ENCODE data around the gene WDR45B. TPM values are rescaled to one million over a fixed set of nuclear protein-coding genes. Genes with fewer than 3 reads are reported as not detected.

WDR45B gene
- polyA plus RNA-seq, 1 donor from 2014 or later = 131 TPM

DNA sequence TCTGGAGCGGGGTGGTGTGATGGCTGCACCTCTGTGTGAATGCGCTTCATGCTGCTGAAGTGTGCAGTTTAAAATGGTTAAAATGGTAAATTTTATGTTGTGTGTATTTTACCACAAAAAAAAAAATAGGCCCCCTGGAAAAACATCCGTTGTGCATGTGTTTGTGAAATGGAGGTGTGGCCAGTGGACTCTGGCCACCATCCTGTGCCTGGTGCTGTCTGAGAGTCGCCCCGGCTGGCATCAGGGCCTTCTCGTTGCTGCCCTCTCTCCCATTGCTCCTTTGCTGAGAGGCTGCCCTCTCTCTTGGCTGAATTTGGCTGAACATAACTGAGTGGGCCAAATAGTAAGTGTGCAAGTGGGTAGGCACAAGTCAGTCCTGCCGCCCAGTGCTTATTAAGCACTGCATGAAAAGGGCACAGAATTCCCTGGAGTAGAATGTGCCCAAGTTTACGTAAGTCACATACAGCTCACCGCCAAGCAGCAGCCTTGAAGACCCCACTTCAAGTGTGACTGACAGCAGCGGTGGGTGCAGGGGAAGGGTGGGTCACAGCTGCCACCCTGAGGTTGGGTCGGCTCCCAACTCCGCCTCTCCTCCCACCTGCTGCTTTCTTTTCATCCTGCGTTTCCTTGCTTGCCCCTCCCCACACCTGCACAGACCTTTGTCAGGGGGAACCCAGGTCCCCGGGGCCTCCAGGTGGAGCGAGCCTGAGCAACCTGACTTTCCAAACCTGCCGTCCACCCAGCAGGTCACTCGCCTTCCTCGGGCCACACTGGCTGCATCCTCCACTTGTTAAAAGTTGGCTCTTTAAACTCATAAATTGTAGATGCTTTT is 81.9 kb downstream of the WDR45B start:
- Histone ChIP-seq H3K9ac (ENCODE audit: low read length) (no peak overlapping the region), H3K4me2 (ENCODE audit: low read length) (no peak overlapping the region), H3K27me3 (ENCODE audit: insufficient read depth, low read depth, low read length) (no peaks in the 10 kb centered on the region), H4K20me1 (ENCODE audit: insufficient read depth) (no peaks in the 10 kb centered on the region), H2AFZ (ENCODE audit: low read depth, low read length) (no peak overlapping the region), H3K9me3 (ENCODE audit: low read length) (no peaks in the 10 kb centered on the region), H3K9me2 (ENCODE audit: insufficient read depth, low read length) (no peaks in the 10 kb centered on the region), H3F3A (ENCODE audit: insufficient read depth, low read length, poor library complexity, severe bottlenecking) (no peaks in the 10 kb centered on the region), H3K79me2 (replicated peaks; ENCODE audit: insufficient read depth, low read length) (peaks cover 17% of the 10 kb centered on the region), H3K4me3 (ENCODE audit: low read length) (no peak overlapping the region), H3K36me3 (ENCODE audit: insufficient read depth, low read length) (no peaks in the 10 kb centered on the region), H3K27ac (ENCODE audit: low read length) (no peak overlapping the region)
- TF ChIP-seq TAF1 (IDR thresholded peaks at IDR 0.05; ENCODE audit: low read depth) (no peak), SMC3 (conservative IDR thresholded peaks at IDR 0.05; ENCODE audit: poor library complexity) (no peak), MXI1 (conservative IDR thresholded peaks at IDR 0.05; ENCODE audit: poor library complexity, severe bottlenecking) (no peak), EP300 (conservative IDR thresholded peaks at IDR 0.05; ENCODE audit: poor library complexity, severe bottlenecking) (no peak), EZH2 (IDR thresholded peaks at IDR 0.05; ENCODE audit: borderline replicate concordance, insufficient read depth, low read length, poor library complexity, severe bottlenecking) (no peak)
- TF ChIP-seq, protein P1, sequence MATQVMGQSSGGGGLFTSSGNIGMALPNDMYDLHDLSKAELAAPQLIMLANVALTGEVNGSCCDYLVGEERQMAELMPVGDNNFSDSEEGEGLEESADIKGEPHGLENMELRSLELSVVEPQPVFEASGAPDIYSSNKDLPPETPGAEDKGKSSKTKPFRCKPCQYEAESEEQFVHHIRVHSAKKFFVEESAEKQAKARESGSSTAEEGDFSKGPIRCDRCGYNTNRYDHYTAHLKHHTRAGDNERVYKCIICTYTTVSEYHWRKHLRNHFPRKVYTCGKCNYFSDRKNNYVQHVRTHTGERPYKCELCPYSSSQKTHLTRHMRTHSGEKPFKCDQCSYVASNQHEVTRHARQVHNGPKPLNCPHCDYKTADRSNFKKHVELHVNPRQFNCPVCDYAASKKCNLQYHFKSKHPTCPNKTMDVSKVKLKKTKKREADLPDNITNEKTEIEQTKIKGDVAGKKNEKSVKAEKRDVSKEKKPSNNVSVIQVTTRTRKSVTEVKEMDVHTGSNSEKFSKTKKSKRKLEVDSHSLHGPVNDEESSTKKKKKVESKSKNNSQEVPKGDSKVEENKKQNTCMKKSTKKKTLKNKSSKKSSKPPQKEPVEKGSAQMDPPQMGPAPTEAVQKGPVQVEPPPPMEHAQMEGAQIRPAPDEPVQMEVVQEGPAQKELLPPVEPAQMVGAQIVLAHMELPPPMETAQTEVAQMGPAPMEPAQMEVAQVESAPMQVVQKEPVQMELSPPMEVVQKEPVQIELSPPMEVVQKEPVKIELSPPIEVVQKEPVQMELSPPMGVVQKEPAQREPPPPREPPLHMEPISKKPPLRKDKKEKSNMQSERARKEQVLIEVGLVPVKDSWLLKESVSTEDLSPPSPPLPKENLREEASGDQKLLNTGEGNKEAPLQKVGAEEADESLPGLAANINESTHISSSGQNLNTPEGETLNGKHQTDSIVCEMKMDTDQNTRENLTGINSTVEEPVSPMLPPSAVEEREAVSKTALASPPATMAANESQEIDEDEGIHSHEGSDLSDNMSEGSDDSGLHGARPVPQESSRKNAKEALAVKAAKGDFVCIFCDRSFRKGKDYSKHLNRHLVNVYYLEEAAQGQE (IDR thresholded peaks at IDR 0.05; ENCODE audit: borderline replicate concordance) = no peak
- TF ChIP-seq, protein P2, sequence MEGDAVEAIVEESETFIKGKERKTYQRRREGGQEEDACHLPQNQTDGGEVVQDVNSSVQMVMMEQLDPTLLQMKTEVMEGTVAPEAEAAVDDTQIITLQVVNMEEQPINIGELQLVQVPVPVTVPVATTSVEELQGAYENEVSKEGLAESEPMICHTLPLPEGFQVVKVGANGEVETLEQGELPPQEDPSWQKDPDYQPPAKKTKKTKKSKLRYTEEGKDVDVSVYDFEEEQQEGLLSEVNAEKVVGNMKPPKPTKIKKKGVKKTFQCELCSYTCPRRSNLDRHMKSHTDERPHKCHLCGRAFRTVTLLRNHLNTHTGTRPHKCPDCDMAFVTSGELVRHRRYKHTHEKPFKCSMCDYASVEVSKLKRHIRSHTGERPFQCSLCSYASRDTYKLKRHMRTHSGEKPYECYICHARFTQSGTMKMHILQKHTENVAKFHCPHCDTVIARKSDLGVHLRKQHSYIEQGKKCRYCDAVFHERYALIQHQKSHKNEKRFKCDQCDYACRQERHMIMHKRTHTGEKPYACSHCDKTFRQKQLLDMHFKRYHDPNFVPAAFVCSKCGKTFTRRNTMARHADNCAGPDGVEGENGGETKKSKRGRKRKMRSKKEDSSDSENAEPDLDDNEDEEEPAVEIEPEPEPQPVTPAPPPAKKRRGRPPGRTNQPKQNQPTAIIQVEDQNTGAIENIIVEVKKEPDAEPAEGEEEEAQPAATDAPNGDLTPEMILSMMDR (IDR thresholded peaks at IDR 0.05; ENCODE audit: poor library complexity, severe bottlenecking) = no peak

DNA sequence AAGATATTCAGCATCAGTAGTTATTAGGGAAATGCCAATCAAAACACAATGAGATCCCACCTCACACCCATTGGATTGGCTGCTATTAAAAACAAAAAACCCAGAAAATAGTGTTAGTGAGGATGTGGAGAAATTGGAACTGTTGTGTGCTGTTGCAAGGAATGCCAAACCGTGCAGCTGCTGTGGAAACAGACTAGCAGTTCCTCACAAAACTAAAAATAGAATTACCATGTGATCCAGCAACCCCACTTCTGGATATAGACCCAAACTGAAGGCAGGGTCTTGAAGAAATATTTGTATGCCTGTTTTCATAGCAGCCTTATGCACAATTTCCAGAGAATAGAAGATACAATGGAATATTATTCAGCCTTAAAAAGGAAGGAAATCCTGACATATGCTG is 82.7 kb downstream of the WDR45B start:
- Histone ChIP-seq H3K4me3 (ENCODE audit: low read length) (no peak overlapping the region), H3F3A (ENCODE audit: insufficient read depth, low read length, poor library complexity, severe bottlenecking) (no peaks in the 10 kb centered on the region), H3K36me3 (ENCODE audit: insufficient read depth, low read length) (no peaks in the 10 kb centered on the region), H2AFZ (ENCODE audit: low read depth, low read length) (no peak overlapping the region), H3K9ac (ENCODE audit: low read length) (no peak overlapping the region), H3K9me3 (ENCODE audit: low read length) (no peaks in the 10 kb centered on the region), H4K20me1 (ENCODE audit: insufficient read depth) (no peaks in the 10 kb centered on the region), H3K79me2 (replicated peaks; ENCODE audit: insufficient read depth, low read length) (peaks cover 25% of the 10 kb centered on the region), H3K4me2 (ENCODE audit: low read length) (no peak overlapping the region), H3K27me3 (ENCODE audit: insufficient read depth, low read depth, low read length) (no peaks in the 10 kb centered on the region), H3K27ac (ENCODE audit: low read length) (no peak overlapping the region), H3K9me2 (ENCODE audit: insufficient read depth, low read length) (no peaks in the 10 kb centered on the region)
- TF ChIP-seq EP300 (conservative IDR thresholded peaks at IDR 0.05; ENCODE audit: poor library complexity, severe bottlenecking) (no peak), RAD21 (conservative IDR thresholded peaks at IDR 0.05) (no peak), EZH2 (IDR thresholded peaks at IDR 0.05; ENCODE audit: borderline replicate concordance, insufficient read depth, low read length, poor library complexity, severe bottlenecking) (no peak), SMC3 (conservative IDR thresholded peaks at IDR 0.05; ENCODE audit: poor library complexity) (no peak), TAF1 (IDR thresholded peaks at IDR 0.05; ENCODE audit: low read depth) (no peak), MXI1 (conservative IDR thresholded peaks at IDR 0.05; ENCODE audit: poor library complexity, severe bottlenecking) (no peak)
- TF ChIP-seq, protein P1 (IDR thresholded peaks at IDR 0.05; ENCODE audit: borderline replicate concordance) = no peak
